DOHH2 (cell line): Measurements from ENCODE around the gene PALLD.

Source experiments
- H3F3A ChIP-seq: fragments of 200-600 bp; sonication (generic), shearing (Covaris generic); 2 replicates; pipeline ENCODE4 v1.6.0; 2016; ENCODE audit warnings: antibody characterized with exemption, mild to moderate bottlenecking; ENCODE audit not compliant: control insufficient read depth, insufficient read depth
- H3K27ac ChIP-seq: fragments of 200-600 bp; sonication (generic); 2 replicates; pipeline ENCODE4 v1.5.1; 2014; ENCODE audit warnings: low read depth, mild to moderate bottlenecking, low read length, moderate library complexity
- H3K27me3 ChIP-seq: fragments of 200-600 bp; sonication (generic); 2 replicates; pipeline ENCODE4 v1.6.1; 2014; ENCODE audit warnings: mild to moderate bottlenecking, low read length, mixed read lengths; ENCODE audit not compliant: control insufficient read depth
- H3K36me3 ChIP-seq: fragments of 200-600 bp; sonication (generic); 2 replicates; pipeline ENCODE4 v1.6.1; 2014; ENCODE audit warnings: mild to moderate bottlenecking, low read length, moderate library complexity, mixed read lengths; ENCODE audit not compliant: control insufficient read depth
- H3K4me1 ChIP-seq: fragments of 200-600 bp; sonication (generic); 2 replicates; pipeline ENCODE4 v1.6.1; 2014; ENCODE audit warnings: mild to moderate bottlenecking, low read length, mixed read lengths; ENCODE audit not compliant: control insufficient read depth
- H3K4me2 ChIP-seq: fragments of 200-600 bp; sonication (generic); 2 replicates; pipeline ENCODE4 v1.6.0; 2014; ENCODE audit warnings: mild to moderate bottlenecking, low read length, moderate library complexity
- H3K4me3 ChIP-seq: fragments of 200-600 bp; sonication (generic); 2 replicates; pipeline ENCODE4 v1.5.1; 2014; ENCODE audit warnings: mild to moderate bottlenecking, low read length, mixed read lengths
- H3K79me2 ChIP-seq: fragments of 200-600 bp; sonication (generic); 2 replicates; pipeline ENCODE4 v1.6.1; 2014; ENCODE audit warnings: mild to moderate bottlenecking, low read length, mixed read lengths; ENCODE audit not compliant: control insufficient read depth
- H3K9me2 ChIP-seq: fragments of 200-600 bp; sonication (generic); replicated peaks from 2 replicates; pipeline ENCODE4 v1.6.1; 2014; ENCODE audit warnings: mild to moderate bottlenecking, low read length, mixed read lengths; ENCODE audit not compliant: control insufficient read depth
- H3K9me3 ChIP-seq: fragments of 200-600 bp; sonication (generic); 2 replicates; pipeline ENCODE4 v1.6.1; 2014; ENCODE audit warnings: antibody characterized with exemption, low read length, mixed read lengths; ENCODE audit not compliant: control insufficient read depth, insufficient read depth
- H4K20me1 ChIP-seq: fragments of 200-600 bp; sonication (generic); 2 replicates; pipeline ENCODE4 v1.6.0; 2014; ENCODE audit warnings: low read depth, mild to moderate bottlenecking, antibody characterized with exemption, low read length, moderate library complexity; ENCODE audit not compliant: control insufficient read depth, insufficient read depth
- CTCF ChIP-seq: fragments of 200-600 bp; sonication (generic); IDR thresholded peaks from one replicate; pipeline ENCODE4 v1.5.1; 2014; ENCODE audit warnings: antibody characterized with exemption, mild to moderate bottlenecking, low read depth, low read length; ENCODE audit not compliant: poor library complexity, severe bottlenecking
- EZH2phosphoT487 ChIP-seq: fragments of 200-600 bp; sonication (generic); IDR thresholded peaks from 2 replicates; pipeline ENCODE4 v1.6.1; 2017; ENCODE audit warnings: borderline replicate concordance, mild to moderate bottlenecking, antibody characterized with exemption, low read length, moderate library complexity, mixed read lengths

PALLD gene

GRCh38 chr4:168490711-168491110 is 6.1 kb upstream of the PALLD start:
- H3F3A ChIP-seq = no peaks in the 10 kb centered on the region
- no peaks in the 10 kb centered on the region for H3K4me1 ChIP-seq
- H4K20me1 ChIP-seq = no peaks in the 10 kb centered on the region
- H3K9me2 ChIP-seq = no peaks in the 10 kb centered on the region; the same call in 1 of the 2 replicates
- TF ChIP-seq CTCF = no peak
- TF ChIP-seq EZH2phosphoT487 = no peak
- H3K9me3 ChIP-seq = no peaks in the 10 kb centered on the region
- no peak overlapping the region for H3K27ac ChIP-seq
- H3K4me2 ChIP-seq = no peak overlapping the region
- no peaks in the 10 kb centered on the region for H3K36me3 ChIP-seq
- no peaks in the 10 kb centered on the region for H3K27me3 ChIP-seq
- no peaks in the 10 kb centered on the region for H3K79me2 ChIP-seq
- no peak overlapping the region for H3K4me3 ChIP-seq

- no peaks in the 10 kb centered on the region for H3K4me1 ChIP-seq
- no peaks in the 10 kb centered on the region; the same call in 1 of the 2 replicates for H3K9me2 ChIP-seq
- H3F3A ChIP-seq = no peaks in the 10 kb centered on the region
- H3K27me3 ChIP-seq = no peaks in the 10 kb centered on the region
- no peak overlapping the region for H3K27ac ChIP-seq
- no peak overlapping the region for H3K4me2 ChIP-seq
- no peaks in the 10 kb centered on the region for H3K9me3 ChIP-seq
- H3K36me3 ChIP-seq = no peaks in the 10 kb centered on the region
- TF ChIP-seq EZH2phosphoT487 = no peak
- TF ChIP-seq CTCF = no peak
- no peaks in the 10 kb centered on the region for H4K20me1 ChIP-seq
- no peak overlapping the region for H3K4me3 ChIP-seq
- no peaks in the 10 kb centered on the region for H3K79me2 ChIP-seq
These were observed 5.3 kb upstream of the PALLD start for GRCh38 chr4:168491563-168491962.

GRCh38 chr4:168498251-168498650 is 1.4 kb downstream of the PALLD start:
- H4K20me1 ChIP-seq = no peaks in the 10 kb centered on the region
- no peaks in the 10 kb centered on the region for H3K36me3 ChIP-seq
- H3K4me3 ChIP-seq = no peak overlapping the region
- no peaks in the 10 kb centered on the region for H3K27me3 ChIP-seq
- H3K9me3 ChIP-seq = no peaks in the 10 kb centered on the region
- no peak overlapping the region for H3K27ac ChIP-seq
- H3K4me1 ChIP-seq = no peaks in the 10 kb centered on the region
- H3K4me2 ChIP-seq = no peak overlapping the region
- TF ChIP-seq EZH2phosphoT487 = no peak
- no peak for TF ChIP-seq CTCF
- H3F3A ChIP-seq = no peaks in the 10 kb centered on the region
- no peaks in the 10 kb centered on the region for H3K9me2 ChIP-seq
- H3K79me2 ChIP-seq = no peaks in the 10 kb centered on the region

GRCh38 chr4:168499241-168499640 is 2.4 kb downstream of the PALLD start:
- no peak overlapping the region for H3K4me3 ChIP-seq
- H3K9me3 ChIP-seq = no peaks in the 10 kb centered on the region
- no peak for TF ChIP-seq CTCF
- TF ChIP-seq EZH2phosphoT487 = no peak
- H3K27ac ChIP-seq = no peak overlapping the region
- H3K79me2 ChIP-seq = no peaks in the 10 kb centered on the region
- no peaks in the 10 kb centered on the region for H3K36me3 ChIP-seq
- H4K20me1 ChIP-seq = no peaks in the 10 kb centered on the region
- H3K9me2 ChIP-seq = no peaks in the 10 kb centered on the region
- H3K4me1 ChIP-seq = no peaks in the 10 kb centered on the region
- H3K27me3 ChIP-seq = no peaks in the 10 kb centered on the region
- H3F3A ChIP-seq = no peaks in the 10 kb centered on the region
- H3K4me2 ChIP-seq = no peak overlapping the region
